Measurements from ENCODE around the gene AFP. TPM values are rescaled to one million over a fixed set of nuclear protein-coding genes. Genes with fewer than 3 reads are reported as not detected.

AFP gene
- total RNA-seq, 2 donors from 2014 or later, result not detected

- intact Hi-C loops (cut with DNase I), result no loop called here
- ATAC-seq (no peak), DNase-seq (no peak)
Measured at GRCh38 chr4:73433140-73433539, 2.9 kb upstream of the AFP start.

- ATAC-seq, result no peak
- no peak for DNase-seq
- intact Hi-C loops (cut with DNase I), result no loop called here
Measured at GRCh38 chr4:73434311-73434710, 1.7 kb upstream of the AFP start.

- ATAC-seq (no peak), DNase-seq (no peak)
- intact Hi-C loops (cut with DNase I), result no loop called here
Measured at GRCh38 chr4:73436674-73437557, 895 bp downstream of the AFP start.

- no peak for ATAC-seq
- DNase-seq, result no peak
- intact Hi-C loops (cut with DNase I), result no loop called here
Measured at GRCh38 chr4:73437558-73437956, 1.5 kb downstream of the AFP start.

- intact Hi-C loops (cut with DNase I), result no loop called here
- DNase-seq (no peak), ATAC-seq (no peak)
Measured at GRCh38 chr4:73438048-73438447, 2.0 kb downstream of the AFP start.

- intact Hi-C loops (cut with DNase I), result no loop called here
- DNase-seq, result no peak
- no peak for ATAC-seq
Measured at GRCh38 chr4:73438582-73439215, 2.7 kb downstream of the AFP start.

GRCh38 chr4:73439445-73439844 lies 3.4 kb downstream of the AFP start:
- ATAC-seq (no peak), DNase-seq (no peak)
- intact Hi-C loops (cut with DNase I), result no loop called here

GRCh38 chr4:73439991-73440390 lies 4.0 kb downstream of the AFP start:
- ATAC-seq, result no peak
- intact Hi-C loops (cut with DNase I), result no loop called here
- DNase-seq, result no peak

- ATAC-seq, result no peak
- no peak for DNase-seq
- intact Hi-C loops (cut with DNase I), result no loop called here
Measured at GRCh38 chr4:73440653-73441052, 4.6 kb downstream of the AFP start.

- intact Hi-C loops (cut with DNase I), result no loop called here
- DNase-seq, result no peak
- ATAC-seq, result no peak
Measured at GRCh38 chr4:73442275-73442674, 6.3 kb downstream of the AFP start.

- no peak for ATAC-seq
- DNase-seq, result no peak
Measured at GRCh38 chr4:73443224-73443623, 7.2 kb downstream of the AFP start.

GRCh38 chr4:73445383-73446335 lies 9.6 kb downstream of the AFP start:
- DNase-seq, result no peak
- no peak for ATAC-seq
- intact Hi-C loops (cut with DNase I), result no loop called here

More at GRCh38 chr4:73443224-73443623, 7.2 kb downstream of the AFP start:
- intact Hi-C loops (cut with DNase I), result no loop called here

- intact Hi-C loops (cut with DNase I), result no loop called here
- DNase-seq (no peak), ATAC-seq (no peak)
Measured at GRCh38 chr4:73446336-73446938, 10.4 kb downstream of the AFP start.

GRCh38 chr4:73447671-73448070 lies 11.7 kb downstream of the AFP start:
- ATAC-seq, result no peak
- DNase-seq, result no peak
- intact Hi-C loops (cut with DNase I), result no loop called here

- ATAC-seq (no peak), DNase-seq (no peak)
- intact Hi-C loops (cut with DNase I), result no loop called here
Measured at GRCh38 chr4:73448448-73449203, 12.6 kb downstream of the AFP start.

- DNase-seq (peak; percentile 42), ATAC-seq (peak in 1 of 2 donors; percentile 93)
- intact Hi-C loops (cut with DNase I), result no loop called here
Measured at GRCh38 chr4:73450398-73451004, 14.5 kb downstream of the AFP start.

GRCh38 chr4:73451404-73451803 lies 15.4 kb downstream of the AFP start:
- intact Hi-C loops (cut with DNase I), result no loop called here
- no peak for DNase-seq
- peak in 1 of 2 donors; percentile 63 for ATAC-seq
